Activated CD4-positive, alpha-beta T cell treated with anti-CD3 and anti-CD28 coated beads for 36 hours (primary cell): ENCODE measurements around the gene GALNT7. TPM values are rescaled to one million over a fixed set of nuclear protein-coding genes. Genes with fewer than 3 reads are reported as not detected.

Source experiments
- ATAC-seq: fragments of 200-7000 bp; cut with Tn5 transposase; one replicate; pipeline ENCODE4 v1.10.0; 2021; ENCODE audit warnings: mild to moderate bottlenecking, moderate library complexity
- CTCF ChIA-PET: fragments of 350-600 bp; sonication (Branson Sonifier 250); formaldehyde crosslinking; loops from one replicate; lab custom pipeline; 2021; ENCODE audit warnings: antibody characterized with exemption; lab: Charles Lee
- POLR2A ChIA-PET: fragments of 350-600 bp; sonication (Branson Sonifier 250); formaldehyde crosslinking; loops from one replicate; lab custom pipeline; 2021; ENCODE audit warnings: antibody characterized with exemption, inconsistent platforms; lab: Charles Lee
- DNase-seq: peaks from one replicate; pipeline ENCODE4 v3.0.0-alpha.2; 2020
- H3K27ac Mint-ChIP-seq: one replicate; pipeline ENCODE4 v1.8.0; 2021; ENCODE audit warnings: mixed read lengths
- H3K27me3 Mint-ChIP-seq: one replicate; pipeline ENCODE4 v1.8.0; 2021; ENCODE audit warnings: mixed read lengths
- H3K36me3 Mint-ChIP-seq: one replicate; pipeline ENCODE4 v1.8.0; 2021; ENCODE audit warnings: low read depth, mixed read lengths
- H3K4me1 Mint-ChIP-seq: one replicate; pipeline ENCODE4 v1.8.0; 2021; ENCODE audit warnings: mixed read lengths
- H3K4me3 Mint-ChIP-seq: one replicate; pipeline ENCODE4 v1.8.0; 2021; ENCODE audit warnings: mild to moderate bottlenecking, moderate library complexity, mixed read lengths
- H3K9me3 Mint-ChIP-seq: one replicate; pipeline ENCODE4 v1.8.0; 2021; ENCODE audit warnings: low read depth, mixed read lengths
- intact Hi-C, 2 experiments: fragments of 100-400 bp; cut with DNase I in 1 of 2; cut with micrococcal nuclease in 1 of 2; formaldehyde crosslinking; loops; one replicate each; pipeline versions ENCODE4 v1.14.2 to v1.15.1; 2022 to 2024; cut with DNase I, micrococcal nuclease
- total RNA-seq, 2 experiments: library from RNA; stranded (reverse); gene quantifications; one replicate each; pipeline ENCODE4 v1.2.3, GENCODE V29; 2021

GALNT7 gene
- total RNA-seq, 2 experiments from 2014 or later: 11.4 to 15.1 TPM

DNA sequence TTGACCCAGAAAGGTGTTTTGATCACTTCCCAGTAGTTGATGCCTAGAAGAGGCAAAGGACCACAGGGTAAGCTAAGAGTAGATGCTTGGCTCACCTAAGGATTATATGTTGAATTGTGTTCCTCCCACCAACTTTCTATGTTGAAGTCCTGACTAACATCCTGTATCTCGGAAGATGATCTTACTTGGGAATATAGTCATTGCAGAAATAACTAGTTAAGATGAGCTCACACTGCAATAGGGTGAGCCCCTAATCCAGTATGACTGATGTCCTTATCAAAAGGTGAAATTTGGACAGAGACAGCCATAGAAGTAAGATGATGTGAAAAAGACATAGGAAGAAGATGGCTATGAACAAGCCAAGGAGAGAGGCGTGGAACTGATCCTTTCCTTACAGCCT lies 168.9 kb downstream of the GALNT7 start:
- DNase-seq: no peak
- Mint-ChIP-seq H3K27me3 (peaks cover 8% of the 10 kb centered on the region), H3K9me3 (no peaks in the 10 kb centered on the region), H3K4me1 (peaks cover 2% of the 10 kb centered on the region), H3K27ac (no peak overlapping the region), H3K36me3 (peaks cover 17% of the 10 kb centered on the region), H3K4me3 (no peak overlapping the region)
- no peak for ATAC-seq
- ChIA-PET POLR2A (interaction anchor here (5.1 kb wide), 1 partner anchor 33 kb away, joined by 107 read pairs; the partner anchor contains the start of gene SAP30), CTCF (interaction anchor here (1.1 to 1.2 kb wide), 3 partner anchors 8 to 60 kb away, joined by 3 to 4 read pairs (median 3); no protein-coding TSS in a partner anchor)
- intact Hi-C loops: no loop called here

DNA sequence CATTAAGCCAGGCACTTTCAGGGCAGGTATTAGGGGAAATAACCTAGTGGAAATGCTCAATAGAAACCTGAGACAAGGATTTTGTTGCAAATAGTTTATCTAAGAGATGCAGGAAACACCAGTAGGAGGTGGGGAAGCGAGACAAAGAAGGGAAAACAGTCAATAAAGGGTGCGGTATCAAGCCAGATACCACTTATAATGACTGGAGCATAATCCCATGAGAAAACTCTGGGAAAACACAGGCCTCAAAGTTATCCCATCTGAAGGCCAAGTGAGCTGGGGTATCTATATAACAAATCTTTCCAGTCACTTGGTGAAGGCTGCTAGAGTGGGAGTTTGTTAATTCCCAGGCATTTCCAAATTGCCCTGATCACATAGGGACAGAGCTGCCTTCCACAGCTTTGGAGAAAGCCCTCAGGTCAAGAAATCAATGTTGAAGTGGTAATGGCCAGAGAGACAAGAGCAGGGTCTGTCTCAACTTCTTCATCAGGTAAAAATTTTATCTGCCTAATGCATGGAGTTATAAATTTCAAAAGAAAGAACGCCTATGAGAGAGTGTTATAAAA lies 175.3 kb downstream of the GALNT7 start:
- Mint-ChIP-seq H3K4me3 (no peak overlapping the region), H3K9me3 (no peaks in the 10 kb centered on the region), H3K27ac (no peak overlapping the region), H3K27me3 (peaks cover 1% of the 10 kb centered on the region), H3K36me3 (no peaks in the 10 kb centered on the region), H3K4me1 (no peaks in the 10 kb centered on the region)
- intact Hi-C loops: no loop called here
- ChIA-PET POLR2A (no interaction called here), CTCF (interaction anchor here (0.5 to 1.0 kb wide), 2 partner anchors 27 to 42 kb away, joined by 3 to 4 read pairs; no protein-coding TSS in a partner anchor)
- no peak for ATAC-seq
- DNase-seq: no peak

DNA sequence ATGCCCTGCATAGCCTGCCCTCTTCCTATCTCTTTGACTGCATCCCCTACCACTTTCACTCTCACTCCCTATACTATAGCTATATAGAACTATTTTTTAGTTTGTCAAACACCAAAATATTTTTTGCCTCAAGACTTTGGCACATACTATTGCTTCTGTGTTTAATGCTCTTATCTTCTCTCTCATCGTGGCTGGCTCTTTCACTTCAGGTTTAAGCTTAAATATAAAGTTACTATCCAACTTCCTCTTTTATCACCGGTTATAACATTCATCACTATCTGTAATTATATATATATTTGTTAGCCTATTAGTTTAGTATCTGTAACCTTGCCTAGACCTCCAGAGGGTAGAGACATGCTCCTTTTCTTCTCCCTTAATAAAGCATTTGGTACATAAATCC lies 177.0 kb downstream of the GALNT7 start:
- H3K27me3 Mint-ChIP-seq: no peaks in the 10 kb centered on the region
- ChIA-PET CTCF (interaction anchor here (0.5 to 1.5 kb wide), 6 partner anchors 8 to 75 kb away, joined by 3 to 4 read pairs (median 3); no protein-coding TSS in a partner anchor), POLR2A (interaction anchor here (1.1 kb wide), 1 partner anchor 11 kb away, joined by 4 read pairs; no protein-coding TSS in a partner anchor)
- ATAC-seq (no peak), DNase-seq (no peak)
- no peak overlapping the region for H3K4me3 Mint-ChIP-seq
- no peak overlapping the region for H3K27ac Mint-ChIP-seq
- no peaks in the 10 kb centered on the region for H3K4me1 Mint-ChIP-seq
- no peaks in the 10 kb centered on the region for H3K36me3 Mint-ChIP-seq
- intact Hi-C loops: no loop called here
- no peaks in the 10 kb centered on the region for H3K9me3 Mint-ChIP-seq

DNA sequence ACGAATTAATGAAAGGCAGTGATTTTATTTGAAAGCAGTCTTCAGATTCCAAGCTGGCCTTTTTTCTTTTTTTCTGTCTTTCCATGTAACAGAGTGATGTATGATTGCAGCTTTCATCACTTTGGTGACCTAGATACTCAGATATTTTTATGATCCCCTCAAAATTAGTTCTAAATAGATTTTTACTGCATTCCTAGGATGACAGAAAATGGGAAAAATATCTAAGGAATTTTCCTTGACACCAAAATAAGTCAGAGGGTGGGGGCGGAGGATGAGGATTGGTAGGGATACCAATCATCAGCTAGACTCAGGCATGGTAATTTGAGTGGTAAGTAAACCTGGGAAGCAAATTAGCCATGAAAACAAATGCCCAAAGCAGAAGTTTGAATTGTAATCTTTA lies 177.5 kb downstream of the GALNT7 start:
- no peaks in the 10 kb centered on the region for H3K4me1 Mint-ChIP-seq
- no peak overlapping the region for H3K27ac Mint-ChIP-seq
- CTCF ChIA-PET: interaction anchor here (0.5 to 1.5 kb wide), 7 partner anchors 8 to 83 kb away, joined by 3 to 4 read pairs (median 3); no protein-coding TSS in a partner anchor
- ATAC-seq: no peak
- no peak for DNase-seq
- H3K4me3 Mint-ChIP-seq: no peak overlapping the region
- POLR2A ChIA-PET: interaction anchor here (1.1 kb wide), 1 partner anchor 11 kb away, joined by 4 read pairs; no protein-coding TSS in a partner anchor
- H3K27me3 Mint-ChIP-seq: no peaks in the 10 kb centered on the region
- no peaks in the 10 kb centered on the region for H3K9me3 Mint-ChIP-seq
- no peaks in the 10 kb centered on the region for H3K36me3 Mint-ChIP-seq
- intact Hi-C loops: no loop called here

DNA sequence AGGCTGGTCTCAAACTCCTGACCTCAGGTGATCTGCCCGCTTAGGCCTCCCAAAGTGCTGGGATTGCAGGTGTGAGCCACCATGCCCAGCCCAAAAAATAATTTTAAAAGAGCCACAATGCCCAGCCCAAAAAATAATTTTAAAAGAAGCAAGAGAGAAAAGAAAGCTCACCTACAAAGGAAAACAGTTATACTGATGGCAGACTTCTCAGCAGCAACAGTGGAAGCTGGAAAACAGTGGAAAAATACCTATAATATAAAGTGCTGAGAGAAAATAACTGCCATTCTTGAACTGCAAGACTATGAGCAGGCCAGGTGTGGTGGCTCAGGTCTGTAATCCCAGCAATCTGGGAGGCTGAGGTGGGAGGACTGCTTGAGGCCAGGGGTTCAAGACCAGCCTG lies 178.9 kb downstream of the GALNT7 start:
- H3K36me3 Mint-ChIP-seq: no peaks in the 10 kb centered on the region
- DNase-seq (no peak), ATAC-seq (no peak)
- no peaks in the 10 kb centered on the region for H3K27me3 Mint-ChIP-seq
- no peak overlapping the region for H3K27ac Mint-ChIP-seq
- POLR2A ChIA-PET: interaction anchor here (1.1 kb wide), 1 partner anchor 23 kb away, joined by 3 read pairs; no protein-coding TSS in a partner anchor
- intact Hi-C loops: no loop called here
- CTCF ChIA-PET: no interaction called here
- no peaks in the 10 kb centered on the region for H3K9me3 Mint-ChIP-seq
- H3K4me1 Mint-ChIP-seq: no peaks in the 10 kb centered on the region
- H3K4me3 Mint-ChIP-seq: no peak overlapping the region

DNA sequence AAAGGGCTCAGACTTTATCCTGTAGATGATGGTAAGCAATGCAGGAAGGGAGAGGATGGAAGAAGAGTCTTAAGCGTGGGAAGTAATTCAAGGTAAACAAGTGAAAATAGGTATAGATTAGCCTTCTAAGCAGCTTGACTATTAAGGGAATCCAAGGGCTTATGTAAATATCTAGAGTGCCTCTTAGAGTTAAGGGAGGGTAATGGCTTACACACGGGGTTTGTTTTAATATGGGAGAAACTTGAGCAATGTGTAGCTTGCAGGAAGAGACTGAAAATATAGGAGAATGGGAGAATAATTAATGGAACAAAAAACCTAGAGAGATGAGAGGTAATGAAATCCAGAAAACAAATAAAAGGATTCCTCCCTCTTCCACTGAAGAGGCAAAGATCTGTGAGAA lies 189.3 kb downstream of the GALNT7 start:
- DNase-seq: no peak
- H3K27ac Mint-ChIP-seq: no peak overlapping the region
- POLR2A ChIA-PET: interaction anchor here (1.1 kb wide), 1 partner anchor 11 kb away, joined by 3 read pairs; no protein-coding TSS in a partner anchor
- no peak overlapping the region for H3K4me3 Mint-ChIP-seq
- H3K4me1 Mint-ChIP-seq: no peaks in the 10 kb centered on the region
- CTCF ChIA-PET: no interaction called here
- no peak for ATAC-seq
- H3K27me3 Mint-ChIP-seq: peaks cover 5% of the 10 kb centered on the region
- H3K36me3 Mint-ChIP-seq: no peaks in the 10 kb centered on the region
- intact Hi-C loops: no loop called here
- no peaks in the 10 kb centered on the region for H3K9me3 Mint-ChIP-seq

DNA sequence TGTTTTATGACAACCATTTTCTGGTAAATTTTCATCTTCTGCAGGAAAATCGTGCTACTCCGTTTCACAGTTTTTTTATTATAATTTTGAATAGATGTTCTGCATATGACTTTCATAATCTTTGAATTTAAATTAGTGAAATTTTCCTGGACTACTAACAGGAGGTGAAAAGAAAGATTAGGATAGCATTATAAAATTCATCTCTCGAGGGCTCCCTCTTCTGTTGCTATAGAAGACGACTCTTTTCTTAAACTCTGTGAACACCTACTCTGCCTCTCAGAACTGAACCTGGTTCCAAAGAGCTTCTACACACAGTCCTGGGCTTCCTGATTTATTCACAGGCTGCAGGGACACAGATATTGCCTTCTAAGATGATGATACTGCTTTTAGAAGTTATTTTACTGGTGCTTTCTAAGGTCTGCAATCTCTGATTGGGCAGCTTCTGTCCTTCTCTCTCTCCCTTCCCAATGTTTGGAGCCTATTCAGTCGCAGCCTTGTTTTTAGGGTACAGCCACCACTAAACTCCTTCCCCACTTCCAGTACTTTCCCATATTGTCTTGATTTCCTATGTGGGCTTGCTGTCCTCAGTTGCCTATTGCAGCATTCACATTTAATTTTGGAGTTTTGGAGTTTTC lies 192.1 kb downstream of the GALNT7 start:
- peaks cover 6% of the 10 kb centered on the region for H3K4me1 Mint-ChIP-seq
- POLR2A ChIA-PET: no interaction called here
- H3K27me3 Mint-ChIP-seq: peaks cover 4% of the 10 kb centered on the region
- CTCF ChIA-PET: interaction anchor here (0.6 to 0.7 kb wide), 2 partner anchors 15 to 309 kb away, joined by 3 to 4 read pairs; no protein-coding TSS in a partner anchor
- DNase-seq (no peak), ATAC-seq (peak; percentile 36)
- intact Hi-C loops: no loop called here
- H3K9me3 Mint-ChIP-seq: no peaks in the 10 kb centered on the region
- H3K27ac Mint-ChIP-seq: no peak overlapping the region
- H3K36me3 Mint-ChIP-seq: no peaks in the 10 kb centered on the region
- H3K4me3 Mint-ChIP-seq: no peak overlapping the region

DNA sequence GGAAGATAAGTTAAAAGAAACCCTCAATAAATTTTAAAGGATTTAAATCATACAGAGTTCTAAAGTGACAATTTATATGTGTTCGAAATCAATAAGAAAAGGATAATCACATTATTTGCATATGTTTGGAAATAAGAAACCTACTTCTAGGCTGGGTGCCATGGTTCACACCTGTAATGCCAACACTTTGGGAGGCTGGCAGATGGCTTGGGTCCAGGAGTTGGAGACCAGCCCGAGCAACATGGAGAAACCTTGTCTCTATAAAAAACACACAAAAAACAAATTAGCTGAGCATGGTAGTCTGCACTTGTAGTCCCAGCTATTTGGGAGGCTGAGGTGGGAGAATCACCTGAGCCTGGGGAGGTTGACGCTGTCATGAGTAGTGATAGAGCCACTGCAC lies 194.1 kb downstream of the GALNT7 start:
- ATAC-seq: no peak
- CTCF ChIA-PET: interaction anchor here (0.6 to 0.7 kb wide), 2 partner anchors 111 to 338 kb away, joined by 3 to 4 read pairs; no protein-coding TSS in a partner anchor
- Mint-ChIP-seq H3K9me3 (no peaks in the 10 kb centered on the region), H3K4me1 (peaks cover 19% of the 10 kb centered on the region), H3K4me3 (no peak overlapping the region), H3K36me3 (no peaks in the 10 kb centered on the region), H3K27ac (no peak overlapping the region), H3K27me3 (peaks cover 4% of the 10 kb centered on the region)
- DNase-seq: no peak
- POLR2A ChIA-PET: interaction anchor here (0.6 kb wide), 1 partner anchor 9 kb away, joined by 3 read pairs; no protein-coding TSS in a partner anchor
- intact Hi-C loops: no loop called here

DNA sequence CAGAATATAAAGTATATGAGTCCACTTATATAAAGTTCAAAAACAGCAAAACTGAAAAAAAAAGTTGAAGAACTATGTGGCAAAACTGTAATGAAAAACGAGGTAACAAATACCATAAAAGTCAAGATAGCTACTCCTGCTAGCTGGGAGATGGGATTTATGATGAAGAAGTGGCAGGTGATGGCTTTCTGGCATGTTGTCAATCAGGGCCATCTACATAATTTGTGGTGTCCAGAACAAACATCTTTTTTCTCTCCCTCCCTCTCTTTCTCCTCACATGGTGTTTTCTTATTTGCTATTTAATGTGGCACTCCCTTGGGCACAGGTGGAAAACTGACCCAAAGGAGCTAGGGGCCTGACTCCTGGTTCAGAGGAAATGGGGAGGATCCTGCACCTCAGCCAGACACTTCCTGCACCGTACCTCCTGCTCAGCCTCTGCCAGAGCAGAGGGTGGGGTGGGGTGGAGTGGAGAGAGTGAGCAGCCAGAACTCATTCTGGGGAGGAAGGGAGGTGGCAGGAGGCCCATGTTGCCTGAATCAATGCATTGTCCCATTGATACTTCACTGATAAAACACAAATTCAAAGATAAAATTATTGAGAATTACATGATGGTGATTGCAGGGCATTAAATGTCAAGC lies 196.9 kb downstream of the GALNT7 start:
- CTCF ChIA-PET: no interaction called here
- POLR2A ChIA-PET: interaction anchor here (0.5 kb wide), 1 partner anchor 540 kb away, joined by 4 read pairs; no protein-coding TSS in a partner anchor
- intact Hi-C loops: no loop called here
- Mint-ChIP-seq H3K27ac (no peak overlapping the region), H3K4me3 (no peak overlapping the region), H3K4me1 (peaks cover 28% of the 10 kb centered on the region), H3K36me3 (no peaks in the 10 kb centered on the region), H3K27me3 (peaks cover 2% of the 10 kb centered on the region), H3K9me3 (no peaks in the 10 kb centered on the region)
- no peak for DNase-seq
- no peak for ATAC-seq

DNA sequence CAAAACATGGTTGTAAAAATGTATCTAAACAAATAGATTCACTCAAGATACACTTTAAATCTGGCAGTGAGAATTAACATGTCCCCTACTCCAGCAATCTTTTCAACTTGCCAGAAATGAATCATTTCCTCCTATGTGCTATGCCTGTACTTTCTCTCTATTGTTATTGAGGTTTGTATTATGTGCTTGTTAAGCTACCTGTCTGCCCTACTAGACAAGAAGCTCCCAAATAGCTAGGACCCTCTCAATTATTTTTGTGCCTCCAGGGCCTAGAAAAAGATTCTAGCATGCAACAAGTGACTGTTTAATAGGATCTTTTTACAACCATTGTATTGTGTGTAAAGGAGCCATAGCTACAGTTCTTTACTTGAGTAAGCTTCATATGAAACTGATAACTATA lies 198.7 kb downstream of the GALNT7 start:
- ChIA-PET CTCF (interaction anchor here (0.6 to 2.0 kb wide), 6 partner anchors 26 to 66 kb away, joined by 3 to 7 read pairs (median 4); partner anchors contain the start of gene HMGB2), POLR2A (interaction anchor here (1.0 to 1.7 kb wide), 3 partner anchors 32 to 34 kb away, joined by 4 to 8 read pairs (median 4); partner anchors contain the start of gene HMGB2)
- ATAC-seq: no peak
- no peak for DNase-seq
- intact Hi-C loops: loop anchor here in 1 of 2 experiments (2.0 kb wide), 1 partner anchor 18 kb away; no protein-coding TSS in a partner anchor
- H3K36me3 Mint-ChIP-seq: no peaks in the 10 kb centered on the region
- peak overlapping the region; percentile 26 for H3K4me3 Mint-ChIP-seq
- no peaks in the 10 kb centered on the region for H3K27me3 Mint-ChIP-seq
- no peak overlapping the region for H3K27ac Mint-ChIP-seq
- H3K9me3 Mint-ChIP-seq: no peaks in the 10 kb centered on the region
- H3K4me1 Mint-ChIP-seq: peaks cover 28% of the 10 kb centered on the region

DNA sequence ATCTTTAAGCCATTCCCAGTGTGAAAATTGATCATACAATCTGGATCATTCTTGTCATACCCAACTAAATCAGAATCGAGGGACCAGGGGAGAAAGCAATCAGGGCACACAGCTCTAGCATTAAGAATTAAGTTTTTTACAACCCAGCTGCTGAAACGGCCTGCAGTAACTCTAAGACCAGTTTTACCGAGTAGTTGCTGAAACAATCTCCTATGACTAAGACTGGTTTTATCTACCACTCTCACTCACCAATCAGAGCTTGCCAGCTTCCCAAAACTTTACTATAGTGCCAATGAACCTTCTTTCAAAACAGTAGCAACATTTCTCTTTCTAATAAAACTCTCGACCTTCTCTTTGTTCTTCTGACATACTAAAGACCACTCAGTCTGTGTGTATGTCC lies 199.3 kb downstream of the GALNT7 start:
- H3K4me1 Mint-ChIP-seq: peaks cover 32% of the 10 kb centered on the region
- peaks cover 3% of the 10 kb centered on the region for H3K27me3 Mint-ChIP-seq
- intact Hi-C loops: loop anchor here in 1 of 2 experiments (2.0 kb wide), 1 partner anchor 19 kb away; no protein-coding TSS in a partner anchor
- CTCF ChIA-PET: interaction anchor here (0.7 to 2.0 kb wide), 5 partner anchors 33 to 66 kb away, joined by 3 to 7 read pairs (median 4); partner anchors contain the start of gene HMGB2
- H3K9me3 Mint-ChIP-seq: no peaks in the 10 kb centered on the region
- DNase-seq (no peak), ATAC-seq (no peak)
- H3K36me3 Mint-ChIP-seq: peaks cover 1% of the 10 kb centered on the region
- H3K27ac Mint-ChIP-seq: peak overlapping the region; percentile 35
- POLR2A ChIA-PET: interaction anchor here (1.0 to 1.7 kb wide), 3 partner anchors 33 to 35 kb away, joined by 4 to 8 read pairs (median 4); partner anchors contain the start of gene HMGB2
- peak overlapping the region; percentile 26 for H3K4me3 Mint-ChIP-seq
